CD4-positive, CD25-positive, alpha-beta regulatory T cell (primary cell): Measurements from ENCODE around the gene ITPKB. TPM values are rescaled to one million over a fixed set of nuclear protein-coding genes. Genes with fewer than 3 reads are reported as not detected.

Experiments used
- ATAC-seq, 2 donors: fragments of 150-1000 bp; cut with Tn5 transposase; one replicate each; pipeline ENCODE4 v1.10.0; 2021; ENCODE audit warnings: low read depth in 2 of 2, moderate number of reproducible peaks in 2 of 2, moderate library complexity in 1 of 2
- DNase-seq, 3 donors: peaks; one replicate each; pipeline versions ENCODE4 v3.0.0 to v3.0.0-alpha.2; 2012 to 2022; ENCODE audit warnings: mixed read lengths in 1 of 3
- H3K27ac ChIP-seq: one replicate; pipeline ENCODE4 v1.7.0; 2013; ENCODE audit warnings: mild to moderate bottlenecking, low read length; ENCODE audit not compliant: insufficient read depth, poor library complexity, severe bottlenecking
- H3K27me3 ChIP-seq: one replicate; pipeline ENCODE4 v1.7.0; 2013; ENCODE audit warnings: low read length; ENCODE audit not compliant: control insufficient read depth, insufficient read depth
- H3K36me3 ChIP-seq: one replicate; pipeline ENCODE4 v1.7.0; 2013; ENCODE audit warnings: mild to moderate bottlenecking, low read length, moderate library complexity; ENCODE audit not compliant: control insufficient read depth, insufficient read depth
- H3K4me1 ChIP-seq: 2 replicates; pipeline ENCODE4 v1.7.0; 2013; ENCODE audit warnings: mild to moderate bottlenecking, low read length; ENCODE audit not compliant: insufficient read depth, control insufficient read depth, poor library complexity, severe bottlenecking
- H3K4me3 ChIP-seq: one replicate; pipeline ENCODE4 v1.7.0; 2013; ENCODE audit warnings: low read depth, mild to moderate bottlenecking, low read length, moderate library complexity
- H3K9me3 ChIP-seq, 2 experiments: 1 replicate in 1 of 2; 2 replicates in 1 of 2; pipeline ENCODE4 v1.7.0; 2013; ENCODE audit warnings: low read length in 2 of 2, mild to moderate bottlenecking in 1 of 2, moderate library complexity in 1 of 2; ENCODE audit not compliant: control insufficient read depth in 2 of 2
- H3K27ac Mint-ChIP-seq, 3 donors: one replicate each; pipeline ENCODE4 v1.8.0; 2020 to 2022; ENCODE audit warnings: mild to moderate bottlenecking in 3 of 3, mixed read lengths in 3 of 3, moderate library complexity in 2 of 3
- H3K27me3 Mint-ChIP-seq: one replicate; pipeline ENCODE4 v1.8.0; 2022; ENCODE audit warnings: mild to moderate bottlenecking, mixed read lengths
- H3K36me3 Mint-ChIP-seq: one replicate; pipeline ENCODE4 v1.8.0; 2020; ENCODE audit warnings: mixed read lengths
- H3K4me1 Mint-ChIP-seq, 4 donors: one replicate each; pipeline ENCODE4 v1.8.0; 2020 to 2022; ENCODE audit warnings: mixed read lengths in 4 of 4, mild to moderate bottlenecking in 1 of 4
- H3K4me3 Mint-ChIP-seq, 4 donors: one replicate each; pipeline ENCODE4 v1.8.0; 2020 to 2022; ENCODE audit warnings: mild to moderate bottlenecking in 4 of 4, mixed read lengths in 4 of 4, moderate library complexity in 3 of 4
- H3K9me3 Mint-ChIP-seq, 7 donors: one replicate each; pipeline ENCODE4 v1.8.0; 2020 to 2022; ENCODE audit warnings: mixed read lengths in 7 of 7, mild to moderate bottlenecking in 3 of 7, moderate library complexity in 2 of 7
- polyA plus RNA-seq, 4 donors: library from polyadenylated mRNA; unstranded; fragments of 300-500 nt; fragmentation: Illumina TruSeq; gene quantifications; one replicate each; pipeline ENCODE4 v1.2.3, GENCODE V29; 2021
- total RNA-seq: library from RNA; stranded (reverse); gene quantifications from one replicate; pipeline ENCODE4 v1.2.3, GENCODE V29; 2022

The ITPKB gene
- total and polyA plus RNA-seq, 5 donors from 2014 or later = 38.5 to 216 (median 48.0) TPM

DNA sequence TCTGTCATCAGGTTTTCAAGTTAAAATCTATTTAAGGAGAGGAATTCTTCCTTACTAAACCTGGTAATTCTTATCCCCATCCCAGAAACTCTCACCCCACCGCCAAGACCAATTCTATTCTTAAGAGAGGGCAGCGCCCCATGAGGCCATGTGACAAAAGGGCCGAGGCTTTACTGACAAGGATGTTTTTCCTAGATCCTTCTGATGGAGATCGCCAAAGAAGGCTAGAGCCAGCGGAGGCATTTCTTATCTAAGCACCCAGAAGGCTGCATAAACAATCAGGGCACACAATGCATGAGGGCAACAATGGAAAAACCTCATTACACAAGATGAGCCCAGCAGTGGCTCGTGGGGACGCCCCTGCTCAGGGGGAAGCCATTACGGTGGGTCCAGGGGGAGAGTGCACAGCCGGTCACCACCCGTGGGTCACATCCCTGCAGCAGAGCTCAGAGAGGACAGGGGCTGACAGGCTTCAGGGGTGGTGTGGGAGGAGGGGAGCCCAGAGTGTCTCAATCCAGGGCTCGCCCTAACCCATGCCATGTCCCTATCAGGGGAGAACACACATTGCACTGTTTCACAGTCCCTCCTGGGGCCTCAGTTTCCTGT, 88.7 kb downstream of the ITPKB start:
- no peaks in the 10 kb centered on the region for H3K9me3 ChIP-seq
- H3K4me1 Mint-ChIP-seq = peaks cover 4 to 54% (median 32%) of the 10 kb centered on the region in 4 donors
- H3K4me3 ChIP-seq = no peak overlapping the region
- peaks cover 42% of the 10 kb centered on the region for H3K36me3 ChIP-seq
- no peak for ATAC-seq
- peaks cover 18% of the 10 kb centered on the region for H3K36me3 Mint-ChIP-seq
- peak overlapping the region; percentile 42 for H3K27ac ChIP-seq
- peak overlapping the region in 3 of 4 donors; percentile 72 to 83 (median 77) for H3K4me3 Mint-ChIP-seq
- peaks cover 0 to 1% (median 0%) of the 10 kb centered on the region in 7 donors for H3K9me3 Mint-ChIP-seq
- H3K27me3 Mint-ChIP-seq = no peaks in the 10 kb centered on the region
- H3K27ac Mint-ChIP-seq = peak overlapping the region; percentile 87 to 97 (median 89)
- H3K4me1 ChIP-seq = peaks cover 30% of the 10 kb centered on the region
- DNase-seq = no peak
- no peaks in the 10 kb centered on the region for H3K27me3 ChIP-seq

DNA sequence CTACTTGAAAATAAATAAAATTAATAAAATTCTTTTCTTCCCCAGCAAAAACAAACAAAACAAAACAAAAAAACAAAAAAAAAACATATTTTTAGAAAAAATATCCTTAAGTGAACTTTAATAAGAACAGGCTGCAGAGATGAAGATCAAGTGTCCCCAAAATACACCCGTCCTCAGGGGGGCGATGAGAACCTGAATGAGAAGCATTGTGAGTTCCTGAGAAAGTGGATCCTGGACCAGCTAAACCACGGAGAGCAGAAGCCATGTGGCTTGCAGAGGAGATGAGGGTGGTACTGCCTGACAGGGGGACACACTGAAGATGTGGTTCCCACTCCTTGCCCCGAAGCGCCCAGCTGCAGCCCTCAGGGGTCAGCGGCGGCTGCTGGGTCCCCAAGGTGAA, 89.3 kb downstream of the ITPKB start:
- Histone ChIP-seq H3K9me3 (no peaks in the 10 kb centered on the region), H3K27ac (peak overlapping the region; percentile 42), H3K27me3 (no peaks in the 10 kb centered on the region), H3K4me1 (peaks cover 35% of the 10 kb centered on the region), H3K4me3 (no peak overlapping the region), H3K36me3 (peaks cover 43% of the 10 kb centered on the region)
- Mint-ChIP-seq H3K4me1 (peaks cover 4 to 60% (median 34%) of the 10 kb centered on the region in 4 donors), H3K9me3 (peaks cover 0 to 1% (median 0%) of the 10 kb centered on the region in 7 donors), H3K27me3 (no peaks in the 10 kb centered on the region), H3K36me3 (peaks cover 18% of the 10 kb centered on the region), H3K27ac (peak overlapping the region in 2 of 3 donors; percentile 87 to 89), H3K4me3 (peak overlapping the region in 2 of 4 donors; percentile 70 to 77)
- DNase-seq (peak in 1 of 3 donors; percentile 52), ATAC-seq (no peak)

DNA sequence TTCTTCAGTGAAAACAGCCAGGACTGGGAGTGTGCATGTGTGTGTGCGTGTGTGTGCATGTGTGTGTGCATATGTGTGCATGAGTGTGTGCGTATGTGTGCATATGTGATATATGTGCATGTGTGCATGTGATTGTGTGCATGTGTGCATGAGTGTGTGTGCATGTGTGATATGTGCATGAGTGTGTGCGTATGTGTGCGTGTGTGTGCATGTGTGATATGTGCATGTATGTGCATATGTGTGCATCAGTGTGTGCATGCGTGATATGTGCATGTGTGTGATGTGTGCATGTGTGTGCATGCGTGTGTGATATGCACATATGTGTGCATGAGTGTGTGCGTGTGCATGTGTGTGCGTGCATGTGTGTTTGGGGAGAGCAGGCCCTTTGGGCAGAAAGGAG, 89.8 kb downstream of the ITPKB start:
- peaks cover 0 to 1% (median 0%) of the 10 kb centered on the region in 7 donors for H3K9me3 Mint-ChIP-seq
- ATAC-seq = no peak
- peaks cover 41% of the 10 kb centered on the region for H3K4me1 ChIP-seq
- H3K27me3 Mint-ChIP-seq = no peaks in the 10 kb centered on the region
- H3K36me3 Mint-ChIP-seq = peaks cover 18% of the 10 kb centered on the region
- peaks cover 4 to 65% (median 35%) of the 10 kb centered on the region in 4 donors for H3K4me1 Mint-ChIP-seq
- no peaks in the 10 kb centered on the region for H3K9me3 ChIP-seq
- peak overlapping the region in 1 of 3 donors; percentile 87 for H3K27ac Mint-ChIP-seq
- no peak overlapping the region for H3K27ac ChIP-seq
- H3K36me3 ChIP-seq = peaks cover 43% of the 10 kb centered on the region
- DNase-seq = no peak
- H3K4me3 ChIP-seq = no peak overlapping the region
- H3K27me3 ChIP-seq = no peaks in the 10 kb centered on the region
- H3K4me3 Mint-ChIP-seq = peak overlapping the region in 2 of 4 donors; percentile 21 to 77

DNA sequence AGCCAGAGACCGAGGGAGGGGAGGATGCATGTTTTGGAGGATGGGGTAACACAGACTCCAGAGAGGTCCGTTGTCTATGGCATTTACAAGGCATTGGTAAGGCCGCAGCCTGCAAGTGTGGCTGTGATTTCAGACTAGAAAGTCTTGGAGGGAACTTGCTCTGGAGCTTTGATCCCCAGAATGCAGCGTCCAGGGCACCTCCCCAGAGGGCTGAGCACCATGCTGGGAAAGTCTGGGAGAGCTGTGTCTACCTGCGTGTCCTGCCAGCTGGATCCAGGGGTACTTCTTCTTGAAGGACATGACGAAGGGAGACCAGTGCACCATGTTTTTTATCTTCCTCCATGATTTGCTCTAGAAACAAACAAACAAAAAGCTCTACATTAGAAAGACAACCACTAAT, 90.7 kb downstream of the ITPKB start:
- no peak overlapping the region for H3K4me3 ChIP-seq
- peaks cover 49% of the 10 kb centered on the region for H3K4me1 ChIP-seq
- H3K27ac ChIP-seq = no peak overlapping the region
- H3K9me3 ChIP-seq = no peaks in the 10 kb centered on the region
- H3K4me3 Mint-ChIP-seq = peak overlapping the region in 2 of 4 donors; percentile 24 to 77
- peak overlapping the region; percentile 48 to 53 (median 52) for H3K27ac Mint-ChIP-seq
- H3K9me3 Mint-ChIP-seq = peaks cover 0 to 1% (median 0%) of the 10 kb centered on the region in 7 donors
- ATAC-seq = no peak
- peaks cover 4 to 74% (median 39%) of the 10 kb centered on the region in 4 donors for H3K4me1 Mint-ChIP-seq
- peaks cover 18% of the 10 kb centered on the region for H3K36me3 Mint-ChIP-seq
- H3K27me3 Mint-ChIP-seq = no peaks in the 10 kb centered on the region
- H3K27me3 ChIP-seq = no peaks in the 10 kb centered on the region
- no peak for DNase-seq
- H3K36me3 ChIP-seq = peaks cover 43% of the 10 kb centered on the region

DNA sequence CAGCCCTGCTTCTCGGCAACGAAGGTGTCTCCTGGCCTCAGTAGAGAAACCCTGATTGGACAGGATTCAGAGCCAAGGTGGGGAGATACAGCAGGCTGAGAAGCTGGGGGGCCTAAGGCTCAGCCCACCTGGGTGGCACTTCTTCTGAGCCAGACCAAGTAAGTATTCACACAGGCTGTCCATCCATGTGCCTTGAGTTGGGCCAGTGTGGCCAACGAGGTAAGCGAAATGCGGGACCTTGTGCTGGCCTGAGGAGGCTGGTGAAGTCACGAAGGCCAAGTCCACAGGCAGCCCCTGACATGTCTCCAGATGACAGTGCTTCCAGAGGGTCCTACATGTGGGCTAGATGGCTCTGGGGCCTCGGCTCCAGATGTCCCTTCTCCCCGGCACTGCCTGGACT, 91.4 kb downstream of the ITPKB start:
- no peak for ATAC-seq
- peaks cover 4 to 80% (median 43%) of the 10 kb centered on the region in 4 donors for H3K4me1 Mint-ChIP-seq
- H3K27ac Mint-ChIP-seq = peak overlapping the region in 2 of 3 donors; percentile 52 to 80
- no peak overlapping the region for H3K4me3 ChIP-seq
- H3K36me3 Mint-ChIP-seq = peaks cover 18% of the 10 kb centered on the region
- peaks cover 56% of the 10 kb centered on the region for H3K4me1 ChIP-seq
- no peak overlapping the region for H3K27ac ChIP-seq
- no peaks in the 10 kb centered on the region for H3K27me3 Mint-ChIP-seq
- DNase-seq = no peak
- peaks cover 45% of the 10 kb centered on the region for H3K36me3 ChIP-seq
- H3K4me3 Mint-ChIP-seq = peak overlapping the region in 1 of 4 donors; percentile 33
- peaks cover 0 to 1% (median 0%) of the 10 kb centered on the region in 7 donors for H3K9me3 Mint-ChIP-seq
- H3K27me3 ChIP-seq = no peaks in the 10 kb centered on the region
- H3K9me3 ChIP-seq = no peaks in the 10 kb centered on the region

DNA sequence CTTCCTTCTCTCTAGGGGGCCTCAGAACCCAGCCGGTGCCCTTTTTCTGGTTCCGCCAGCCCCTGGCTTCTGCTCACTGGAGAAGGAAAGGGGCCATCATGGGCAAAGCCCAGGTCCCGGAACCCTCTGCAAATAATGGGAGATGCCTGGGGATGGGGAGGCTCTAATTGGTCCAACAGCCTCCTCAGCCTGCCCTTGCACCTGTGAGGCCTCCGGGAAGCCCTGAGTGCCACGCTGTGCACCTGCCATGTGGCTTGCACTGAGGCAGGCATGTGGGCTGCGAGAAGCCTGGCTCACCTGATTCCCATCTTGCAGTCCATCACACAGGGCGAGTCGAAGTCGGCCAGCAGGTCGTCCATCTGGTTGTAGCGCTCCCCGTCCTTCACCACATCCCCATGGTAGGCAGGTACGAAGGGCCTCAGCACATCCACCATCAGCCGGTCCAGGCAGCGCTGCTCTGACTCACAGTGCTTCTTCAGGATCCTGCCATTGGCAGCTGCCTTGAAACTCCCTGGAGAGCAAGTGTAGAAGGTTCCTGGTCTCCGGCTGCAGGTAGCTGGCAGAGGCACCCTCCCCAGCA, 92.1 kb downstream of the ITPKB start:
- ATAC-seq (no peak), DNase-seq (no peak)
- Mint-ChIP-seq H3K4me3 (peak overlapping the region in 1 of 4 donors; percentile 52), H3K36me3 (peaks cover 18% of the 10 kb centered on the region), H3K9me3 (peaks cover 0 to 1% (median 0%) of the 10 kb centered on the region in 7 donors), H3K27me3 (no peaks in the 10 kb centered on the region), H3K27ac (peak overlapping the region; percentile 68 to 80 (median 76)), H3K4me1 (peaks cover 4 to 85% (median 43%) of the 10 kb centered on the region in 4 donors)
- Histone ChIP-seq H3K27ac (peak overlapping the region; percentile 74), H3K9me3 (no peaks in the 10 kb centered on the region), H3K27me3 (no peaks in the 10 kb centered on the region), H3K4me3 (no peak overlapping the region), H3K36me3 (peaks cover 51% of the 10 kb centered on the region), H3K4me1 (peaks cover 58% of the 10 kb centered on the region)

DNA sequence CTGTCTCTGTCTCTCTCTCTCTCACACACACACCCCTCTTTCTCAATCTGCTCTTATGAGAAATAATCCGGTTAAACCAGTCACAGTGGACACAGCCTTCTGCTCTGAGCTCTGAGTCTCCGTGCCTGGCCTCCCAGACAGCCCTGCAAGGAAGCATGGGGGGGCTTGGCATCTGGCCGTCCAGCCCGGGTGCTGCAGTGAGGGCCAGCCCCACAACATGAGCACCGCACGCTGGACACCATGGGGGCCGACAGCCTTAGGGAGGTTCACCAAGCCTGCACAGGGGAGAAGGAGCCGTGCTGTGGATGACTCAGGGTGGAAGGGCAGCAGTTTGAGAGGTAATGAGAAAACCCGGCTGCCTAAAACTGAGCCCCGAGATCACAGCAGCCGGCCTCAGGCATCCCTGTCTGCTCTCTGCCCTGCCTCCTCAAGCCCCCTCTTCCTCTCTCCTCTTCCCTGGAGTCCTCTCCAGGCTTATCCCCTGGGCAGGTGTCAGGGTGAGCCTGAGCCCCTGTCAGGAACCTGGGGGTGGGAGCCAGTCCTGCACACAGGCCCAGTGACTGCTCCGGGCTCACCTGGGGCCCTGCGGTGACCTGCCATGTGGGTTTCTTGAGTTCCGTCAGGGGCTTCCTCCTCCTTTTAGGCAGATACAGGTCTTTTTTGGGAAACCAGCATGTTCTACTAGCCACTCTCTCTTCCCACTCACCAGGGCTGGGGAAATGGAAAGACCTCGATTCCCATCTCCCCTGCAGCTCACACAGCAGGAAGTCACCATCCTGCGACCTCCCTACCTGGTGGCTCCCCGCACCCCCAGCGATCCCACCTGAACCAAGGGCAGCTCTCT, 92.8 kb downstream of the ITPKB start:
- no peak overlapping the region for H3K4me3 ChIP-seq
- no peaks in the 10 kb centered on the region for H3K27me3 ChIP-seq
- H3K27ac ChIP-seq = peak overlapping the region; percentile 74
- ATAC-seq = no peak
- Mint-ChIP-seq H3K4me1 (peaks cover 4 to 83% (median 43%) of the 10 kb centered on the region in 4 donors), H3K4me3 (peak overlapping the region in 2 of 4 donors; percentile 17 to 52), H3K27ac (peak overlapping the region; percentile 56 to 76 (median 68)), H3K9me3 (peaks cover 0 to 1% (median 0%) of the 10 kb centered on the region in 7 donors), H3K27me3 (no peaks in the 10 kb centered on the region), H3K36me3 (peaks cover 18% of the 10 kb centered on the region)
- peaks cover 58% of the 10 kb centered on the region for H3K4me1 ChIP-seq
- no peaks in the 10 kb centered on the region for H3K9me3 ChIP-seq
- H3K36me3 ChIP-seq = peaks cover 58% of the 10 kb centered on the region
- DNase-seq = no peak
